ENCODE data around the gene TNFAIP1.

The TNFAIP1 gene

DNA sequence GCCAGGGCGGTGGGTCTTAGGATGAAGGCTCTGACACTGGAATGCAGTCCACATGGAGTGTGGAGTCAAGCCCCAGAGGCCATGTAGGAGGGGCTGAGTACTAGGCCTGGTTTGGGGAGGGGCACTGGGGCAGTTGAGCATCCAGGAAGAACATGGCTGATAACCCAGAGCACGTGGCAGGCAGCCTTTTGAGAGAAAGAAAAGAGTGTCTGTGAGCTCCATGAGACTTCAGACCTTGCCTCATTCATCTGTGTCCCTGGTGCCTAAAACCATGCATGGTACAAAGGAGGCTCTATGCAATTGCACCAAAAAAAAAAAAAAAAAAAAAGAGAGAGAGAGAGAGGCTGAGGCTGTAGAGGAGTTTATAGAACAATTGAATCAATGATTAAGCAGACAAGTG is 55.8 kb downstream of the TNFAIP1 start:
- H3K27ac ChIP-seq = no peak overlapping the region

GRCh38 chr17:28392491-28392890 is 56.9 kb downstream of the TNFAIP1 start:
- no peak for TF ChIP-seq ZFX (IDR thresholded peaks at IDR 0.05; ENCODE audit: borderline replicate concordance)

More for the DNA sequence above, 55.8 kb downstream of the TNFAIP1 start:
- TF ChIP-seq, protein P1, sequence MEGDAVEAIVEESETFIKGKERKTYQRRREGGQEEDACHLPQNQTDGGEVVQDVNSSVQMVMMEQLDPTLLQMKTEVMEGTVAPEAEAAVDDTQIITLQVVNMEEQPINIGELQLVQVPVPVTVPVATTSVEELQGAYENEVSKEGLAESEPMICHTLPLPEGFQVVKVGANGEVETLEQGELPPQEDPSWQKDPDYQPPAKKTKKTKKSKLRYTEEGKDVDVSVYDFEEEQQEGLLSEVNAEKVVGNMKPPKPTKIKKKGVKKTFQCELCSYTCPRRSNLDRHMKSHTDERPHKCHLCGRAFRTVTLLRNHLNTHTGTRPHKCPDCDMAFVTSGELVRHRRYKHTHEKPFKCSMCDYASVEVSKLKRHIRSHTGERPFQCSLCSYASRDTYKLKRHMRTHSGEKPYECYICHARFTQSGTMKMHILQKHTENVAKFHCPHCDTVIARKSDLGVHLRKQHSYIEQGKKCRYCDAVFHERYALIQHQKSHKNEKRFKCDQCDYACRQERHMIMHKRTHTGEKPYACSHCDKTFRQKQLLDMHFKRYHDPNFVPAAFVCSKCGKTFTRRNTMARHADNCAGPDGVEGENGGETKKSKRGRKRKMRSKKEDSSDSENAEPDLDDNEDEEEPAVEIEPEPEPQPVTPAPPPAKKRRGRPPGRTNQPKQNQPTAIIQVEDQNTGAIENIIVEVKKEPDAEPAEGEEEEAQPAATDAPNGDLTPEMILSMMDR (IDR thresholded peaks at IDR 0.05) = no peak
- TF ChIP-seq ZFX (IDR thresholded peaks at IDR 0.05; ENCODE audit: borderline replicate concordance) = no peak

DNA sequence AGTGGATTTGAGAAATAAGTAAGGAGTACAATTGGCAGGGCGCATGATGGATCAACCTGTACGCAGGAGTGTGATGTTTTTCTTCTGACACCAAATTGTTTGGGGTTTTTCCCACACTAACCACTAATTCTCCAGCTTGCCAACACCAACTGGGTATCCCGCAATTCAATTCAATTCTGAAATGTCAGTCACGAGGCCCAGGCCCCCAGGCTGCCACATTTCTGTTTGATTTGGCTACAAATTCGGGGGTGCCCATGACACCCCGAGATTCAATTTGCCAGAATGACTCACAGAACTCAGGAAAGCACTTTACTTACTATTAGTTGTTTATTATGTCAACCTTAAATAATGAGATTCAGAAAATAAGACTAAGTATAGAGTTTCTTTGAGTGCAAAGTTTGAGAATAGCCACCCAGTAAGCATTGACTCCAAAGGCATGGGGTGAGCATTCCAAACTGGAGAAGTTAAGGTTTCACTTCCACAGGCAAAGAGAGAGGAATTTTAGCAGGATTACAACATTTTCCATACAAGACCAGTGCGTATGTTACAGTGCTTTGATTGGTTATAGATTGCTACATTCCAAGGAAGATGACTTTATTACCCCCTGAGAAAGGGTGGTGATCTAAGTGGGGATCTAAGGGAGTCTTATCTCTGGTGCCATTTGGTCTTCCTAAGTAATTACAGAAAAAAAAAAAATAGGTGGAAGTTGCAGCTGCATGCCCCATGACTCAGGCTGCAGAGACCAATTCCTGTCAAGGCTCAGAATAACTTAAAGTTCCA is 59.0 kb downstream of the TNFAIP1 start:
- no peak for TF ChIP-seq ZFX (IDR thresholded peaks at IDR 0.05; ENCODE audit: borderline replicate concordance)
- TF ChIP-seq, protein P1 (IDR thresholded peaks at IDR 0.05) = no peak
- no peak overlapping the region for H3K27ac ChIP-seq

More at GRCh38 chr17:28392491-28392890, 56.9 kb downstream of the TNFAIP1 start:
- no peak overlapping the region for H3K27ac ChIP-seq

DNA sequence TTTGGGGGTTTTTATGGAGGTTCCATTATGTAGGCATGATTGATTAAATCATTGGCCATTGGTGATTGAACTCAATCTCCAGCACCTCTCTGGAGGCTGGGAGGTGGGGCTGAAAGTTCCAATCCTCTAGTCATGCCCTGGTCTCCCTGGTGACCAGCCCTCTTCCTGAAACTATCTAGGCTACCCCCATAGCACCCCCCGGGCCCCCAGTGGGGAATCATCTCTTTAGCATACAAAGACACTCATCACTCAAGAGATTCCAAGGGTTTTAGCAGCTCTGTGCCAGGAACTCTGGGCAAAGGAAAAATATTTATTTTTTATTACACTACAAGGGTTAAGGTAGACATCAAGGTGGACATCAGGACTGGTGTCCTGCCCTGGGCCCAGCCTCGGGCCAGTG is 59.9 kb downstream of the TNFAIP1 start:
- TF ChIP-seq, protein P1 (IDR thresholded peaks at IDR 0.05) = no peak
- no peak overlapping the region for H3K27ac ChIP-seq

- TF ChIP-seq ZFX (IDR thresholded peaks at IDR 0.05; ENCODE audit: borderline replicate concordance) = no peak
- TF ChIP-seq, protein P1 (IDR thresholded peaks at IDR 0.05) = no peak
- H3K27ac ChIP-seq = no peak overlapping the region
Observed at GRCh38 chr17:28395968-28396367, 60.4 kb downstream of the TNFAIP1 start.
